ENCODE measurements around the gene GRHL3. TPM values are rescaled to one million over a fixed set of nuclear protein-coding genes. Genes with fewer than 3 reads are reported as not detected.
A peak's percentile ranks its signal among the peaks of the same experiment; 100 is the strongest.

Gene GRHL3
- total RNA-seq, 4 donors from 2014 or later = 77.6 to 179 (median 115) TPM

GRCh38 chr1:24277420-24278169 is 41.6 kb upstream of the GRHL3 start:
- TF ChIP-seq POLR2A (IDR thresholded peaks at IDR 0.05) = no peak
- TF ChIP-seq, protein P1, sequence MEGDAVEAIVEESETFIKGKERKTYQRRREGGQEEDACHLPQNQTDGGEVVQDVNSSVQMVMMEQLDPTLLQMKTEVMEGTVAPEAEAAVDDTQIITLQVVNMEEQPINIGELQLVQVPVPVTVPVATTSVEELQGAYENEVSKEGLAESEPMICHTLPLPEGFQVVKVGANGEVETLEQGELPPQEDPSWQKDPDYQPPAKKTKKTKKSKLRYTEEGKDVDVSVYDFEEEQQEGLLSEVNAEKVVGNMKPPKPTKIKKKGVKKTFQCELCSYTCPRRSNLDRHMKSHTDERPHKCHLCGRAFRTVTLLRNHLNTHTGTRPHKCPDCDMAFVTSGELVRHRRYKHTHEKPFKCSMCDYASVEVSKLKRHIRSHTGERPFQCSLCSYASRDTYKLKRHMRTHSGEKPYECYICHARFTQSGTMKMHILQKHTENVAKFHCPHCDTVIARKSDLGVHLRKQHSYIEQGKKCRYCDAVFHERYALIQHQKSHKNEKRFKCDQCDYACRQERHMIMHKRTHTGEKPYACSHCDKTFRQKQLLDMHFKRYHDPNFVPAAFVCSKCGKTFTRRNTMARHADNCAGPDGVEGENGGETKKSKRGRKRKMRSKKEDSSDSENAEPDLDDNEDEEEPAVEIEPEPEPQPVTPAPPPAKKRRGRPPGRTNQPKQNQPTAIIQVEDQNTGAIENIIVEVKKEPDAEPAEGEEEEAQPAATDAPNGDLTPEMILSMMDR (IDR thresholded peaks at IDR 0.05) = no peak
- intact Hi-C loops (cut with DNase I) = no loop called here
- peaks cover 0 to 9% (median 0%) of the 10 kb centered on the region in 4 donors for H3K27me3 ChIP-seq
- no peak for DNase-seq
- peaks cover 0 to 10% (median 0%) of the 10 kb centered on the region in 3 donors for H3K4me1 ChIP-seq
- WGBS, 2 donors = 47 to 52% methylated on average over 11 of the region's 12 CpGs
- no peak overlapping the region for H3K4me3 ChIP-seq
- no peaks in the 10 kb centered on the region for H3K9me3 ChIP-seq
- H3K27ac ChIP-seq = no peak overlapping the region
- no peaks in the 10 kb centered on the region for H3K36me3 ChIP-seq

- Histone ChIP-seq H3K4me1 (peaks cover 4 to 21% (median 8%) of the 10 kb centered on the region in 3 donors), H3K9me3 (no peaks in the 10 kb centered on the region), H3K36me3 (no peaks in the 10 kb centered on the region), H3K27me3 (peaks cover 0 to 6% (median 0%) of the 10 kb centered on the region in 4 donors), H3K27ac (no peak overlapping the region), H3K4me3 (no peak overlapping the region)
- WGBS, 2 donors = 83% methylated on average over 1 of the region's 3 CpGs; no CpG with 5 or more reads in 1 of the 2 donors
- intact Hi-C loops (cut with DNase I) = no loop called here
- no peak for DNase-seq
- no peak for TF ChIP-seq POLR2A (IDR thresholded peaks at IDR 0.05)
- TF ChIP-seq, protein P1 (IDR thresholded peaks at IDR 0.05) = no peak
These were observed 40.4 kb upstream of the GRHL3 start for GRCh38 chr1:24278726-24279125.

DNA sequence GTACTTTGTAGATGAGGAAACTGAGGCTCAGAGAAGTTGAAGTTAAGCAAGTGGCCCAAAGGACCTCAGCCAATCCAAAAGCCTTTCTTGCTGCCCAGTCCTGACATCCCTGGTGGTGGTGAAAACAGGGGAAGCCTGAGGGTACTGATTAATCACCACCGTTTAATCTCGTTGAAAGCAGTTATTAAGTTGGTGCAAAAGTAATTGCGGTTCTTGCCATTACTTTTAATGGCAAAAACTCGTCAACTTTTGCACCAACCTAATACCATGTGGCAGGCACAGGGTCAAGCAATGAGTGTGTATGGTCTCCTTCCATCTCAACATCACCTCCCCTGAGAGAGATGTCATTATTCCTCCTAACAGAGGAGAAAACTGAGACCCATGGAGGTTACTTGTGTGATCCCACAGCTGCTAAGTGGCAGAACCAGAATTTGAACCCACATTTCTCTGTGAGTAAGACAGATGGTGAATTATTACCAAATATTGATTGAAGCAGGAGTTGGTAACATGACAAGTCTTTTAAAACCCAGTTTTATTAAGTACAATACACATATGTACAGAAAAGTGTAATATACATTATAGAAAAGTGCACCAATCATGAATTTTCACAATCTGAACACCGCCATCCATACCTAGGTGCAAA is 39.4 kb upstream of the GRHL3 start:
- DNase-seq = no peak
- H3K27ac ChIP-seq = no peak overlapping the region
- H3K4me3 ChIP-seq = no peak overlapping the region
- H3K9me3 ChIP-seq = no peaks in the 10 kb centered on the region
- TF ChIP-seq, protein P1 (IDR thresholded peaks at IDR 0.05) = no peak
- TF ChIP-seq POLR2A (IDR thresholded peaks at IDR 0.05) = no peak
- H3K4me1 ChIP-seq = peaks cover 14 to 31% (median 16%) of the 10 kb centered on the region in 3 donors
- H3K36me3 ChIP-seq = no peaks in the 10 kb centered on the region
- no peaks in the 10 kb centered on the region for H3K27me3 ChIP-seq
- intact Hi-C loops (cut with DNase I) = no loop called here
- 65 to 67% methylated on average over 5 of the region's 5 CpGs for WGBS, 2 donors

DNA sequence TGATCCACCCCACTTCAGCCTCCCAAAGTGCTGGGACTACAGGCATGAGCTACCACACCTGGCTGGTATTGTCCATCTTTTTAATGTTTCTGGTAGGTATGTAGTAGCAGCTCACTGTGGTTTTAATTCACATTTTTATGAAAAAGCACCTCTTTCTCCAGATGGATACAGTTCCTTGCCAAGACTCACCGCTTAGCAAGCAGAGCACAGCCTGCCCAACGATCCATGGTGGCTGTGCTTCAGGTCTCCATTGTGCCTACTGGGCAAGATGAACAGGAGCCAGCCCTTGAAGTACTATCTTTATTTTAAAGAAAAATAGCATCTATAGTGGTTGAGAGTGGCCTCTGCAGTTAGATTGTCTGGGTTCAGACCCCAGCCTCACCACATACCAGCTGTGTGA is 37.6 kb upstream of the GRHL3 start:
- no peak for DNase-seq
- TF ChIP-seq POLR2A (IDR thresholded peaks at IDR 0.05) = no peak
- TF ChIP-seq, protein P1 (IDR thresholded peaks at IDR 0.05) = no peak
- intact Hi-C loops (cut with DNase I) = no loop called here
- no peak overlapping the region for H3K4me3 ChIP-seq
- no peaks in the 10 kb centered on the region for H3K9me3 ChIP-seq
- WGBS, 2 donors = 80 to 100% methylated on average over 1 to 2 of the region's 2 CpGs
- no peaks in the 10 kb centered on the region for H3K27me3 ChIP-seq
- peaks cover 21 to 50% (median 33%) of the 10 kb centered on the region in 3 donors for H3K4me1 ChIP-seq
- no peak overlapping the region for H3K27ac ChIP-seq
- H3K36me3 ChIP-seq = no peaks in the 10 kb centered on the region

- no peaks in the 10 kb centered on the region for H3K36me3 ChIP-seq
- H3K27me3 ChIP-seq = no peaks in the 10 kb centered on the region
- peaks cover 26 to 53% (median 41%) of the 10 kb centered on the region in 3 donors for H3K4me1 ChIP-seq
- no peaks in the 10 kb centered on the region for H3K9me3 ChIP-seq
- intact Hi-C loops (cut with DNase I) = no loop called here
- DNase-seq = no peak
- peak overlapping the region in 2 of 4 donors; percentile 92 to 94 for H3K27ac ChIP-seq
- no peak overlapping the region for H3K4me3 ChIP-seq
- TF ChIP-seq, protein P1 (IDR thresholded peaks at IDR 0.05) = no peak
- no peak for TF ChIP-seq POLR2A (IDR thresholded peaks at IDR 0.05)
- 17 to 25% methylated on average over 1 of the region's 1 CpG for WGBS, 2 donors
These were observed 36.7 kb upstream of the GRHL3 start for GRCh38 chr1:24282491-24282890.
